CD14-positive monocyte (primary cell): ENCODE measurements around the gene NINJ1. TPM values are rescaled to one million over a fixed set of nuclear protein-coding genes. Genes with fewer than 3 reads are reported as not detected.

Source experiments
- DNase-seq, 3 donors: peaks; one replicate each; pipeline ENCODE4 v3.0.0-alpha.2; 2011 to 2022
- H2AFZ ChIP-seq: 2 replicates; pipeline ENCODE4 v1.6.0; 2012; ENCODE audit warnings: mild to moderate bottlenecking, low read depth, low read length, inconsistent platforms; ENCODE audit not compliant: insufficient read depth, poor library complexity, severe bottlenecking
- H3K27ac ChIP-seq, 2 donors: 1 replicate in 1 of 2; 2 replicates in 1 of 2; pipeline ENCODE4 v1.5.1; 2012 to 2013; ENCODE audit warnings: low read length in 2 of 2, control low read depth in 1 of 2, inconsistent platforms in 1 of 2, low read depth in 1 of 2, mild to moderate bottlenecking in 1 of 2
- H3K27me3 ChIP-seq, 2 donors: one replicate each; pipeline versions ENCODE4 v1.6.0 to v1.6.1; 2011 to 2013; ENCODE audit warnings: low read length in 2 of 2; ENCODE audit not compliant: control insufficient read depth in 2 of 2, insufficient read depth in 2 of 2
- H3K36me3 ChIP-seq, 2 donors: replicated peaks in 1 of 2; 1 replicate in 1 of 2; 2 replicates in 1 of 2; pipeline versions ENCODE4 v1.5.1 to v1.6.1; 2012 to 2013; ENCODE audit warnings: low read length in 2 of 2, control low read depth in 1 of 2, inconsistent platforms in 1 of 2, mild to moderate bottlenecking in 1 of 2; ENCODE audit not compliant: insufficient read depth in 2 of 2, control insufficient read depth in 1 of 2
- H3K4me1 ChIP-seq, 2 donors: 1 replicate in 1 of 2; 2 replicates in 1 of 2; pipeline versions ENCODE4 v1.5.1 to v1.6.1; 2012 to 2013; ENCODE audit warnings: low read length in 2 of 2, control low read depth in 1 of 2, inconsistent platforms in 1 of 2, mild to moderate bottlenecking in 1 of 2, moderate library complexity in 1 of 2; ENCODE audit not compliant: insufficient read depth in 2 of 2, control insufficient read depth in 1 of 2
- H3K4me2 ChIP-seq: replicated peaks from 2 replicates; pipeline ENCODE3; 2012; ENCODE audit warnings: low read length, moderate library complexity, mild to moderate bottlenecking; ENCODE audit not compliant: poor library complexity, severe bottlenecking; ENCODE audit errors: extremely low read depth
- H3K4me3 ChIP-seq, 3 experiments: fragments of 200-600 bp in 1 of 3; sonication (generic) in 1 of 3; replicated peaks in 1 of 3; 1 replicate in 2 of 3; 2 replicates in 1 of 3; pipeline ENCODE4 v1.5.1; 2011 to 2013; ENCODE audit warnings: low read length in 3 of 3, mild to moderate bottlenecking in 3 of 3, control low read depth in 2 of 3, low read depth in 2 of 3, inconsistent platforms in 1 of 3, moderate library complexity in 1 of 3
- H3K79me2 ChIP-seq: 2 replicates; pipeline ENCODE4 v1.6.0; 2012; ENCODE audit warnings: mild to moderate bottlenecking, control low read depth, inconsistent platforms, low read length, moderate library complexity; ENCODE audit not compliant: insufficient read depth
- H3K9ac ChIP-seq: 2 replicates; pipeline ENCODE4 v1.6.0; 2017; ENCODE audit warnings: low read length, mild to moderate bottlenecking; ENCODE audit not compliant: insufficient read depth, poor library complexity, severe bottlenecking
- H3K9me3 ChIP-seq, 2 donors: replicated peaks in 1 of 2; 1 replicate in 1 of 2; 2 replicates in 1 of 2; pipeline versions ENCODE4 v1.5.1 to v1.6.1; 2012 to 2013; ENCODE audit warnings: low read length in 2 of 2, control low read depth in 1 of 2; ENCODE audit not compliant: control insufficient read depth in 1 of 2, insufficient read depth in 1 of 2
- H4K20me1 ChIP-seq: 2 replicates; pipeline ENCODE4 v1.6.0; 2012; ENCODE audit warnings: mild to moderate bottlenecking, low read length, control low read depth, moderate library complexity; ENCODE audit not compliant: insufficient read depth
- H3K27ac Mint-ChIP-seq, 7 donors: one replicate each; pipeline ENCODE4 v1.8.0; 2020; ENCODE audit warnings: mild to moderate bottlenecking in 7 of 7, mixed read lengths in 7 of 7, moderate library complexity in 6 of 7, inconsistent platforms in 2 of 7
- H3K27me3 Mint-ChIP-seq, 3 donors: one replicate each; pipeline ENCODE4 v1.8.0; 2021 to 2022; ENCODE audit warnings: low read depth in 3 of 3, mild to moderate bottlenecking in 3 of 3, mixed read lengths in 3 of 3, moderate library complexity in 3 of 3, inconsistent platforms in 1 of 3
- H3K36me3 Mint-ChIP-seq, 2 donors: one replicate each; pipeline ENCODE4 v1.8.0; 2020; ENCODE audit warnings: mixed read lengths in 2 of 2, inconsistent platforms in 1 of 2, mild to moderate bottlenecking in 1 of 2
- H3K4me1 Mint-ChIP-seq: one replicate; pipeline ENCODE4 v1.8.0; 2020; ENCODE audit warnings: mild to moderate bottlenecking, mixed read lengths
- H3K4me3 Mint-ChIP-seq, 2 donors: one replicate each; pipeline ENCODE4 v1.8.0; 2020; ENCODE audit warnings: mild to moderate bottlenecking in 2 of 2, mixed read lengths in 2 of 2, moderate library complexity in 1 of 2
- H3K9me3 Mint-ChIP-seq, 7 donors: one replicate each; pipeline ENCODE4 v1.8.0; 2020 to 2022; ENCODE audit warnings: mixed read lengths in 7 of 7, mild to moderate bottlenecking in 6 of 7, moderate library complexity in 6 of 7, inconsistent platforms in 2 of 7
- CTCF ChIP-seq: fragments of 200-600 bp; IDR thresholded peaks from one replicate; pipeline ENCODE4 v1.8.0; 2022; ENCODE audit warnings: antibody characterized with exemption, mild to moderate bottlenecking
- WGBS: methylation state at CpG from one replicate; pipeline ENCODE4 v1.1.5; 2013; ENCODE audit warnings: missing lambda C conversion rate; ENCODE audit not compliant: insufficient coverage; 5-methylcytosine and 5-hydroxymethylcytosine counted together
- intact Hi-C, 2 donors: fragments of 100-400 bp; cut with micrococcal nuclease; formaldehyde crosslinking; loops; one replicate each; pipeline versions ENCODE4 v1.15.0 to v1.15.1; 2023
- polyA plus RNA-seq, 3 donors: library from polyadenylated mRNA; depleted of rRNA in 1 of 3; unstranded in 2 of 3; stranded (reverse) in 1 of 3; fragments of 300-500 nt in 2 of 3; fragments of >200 nt in 1 of 3; fragmentation: Illumina TruSeq in 2 of 3; gene quantifications; 1 replicate in 2 of 3; 2 replicates in 1 of 3; pipeline ENCODE4 v1.2.3, GENCODE V29; 2012 to 2021

The NINJ1 gene
- polyA plus RNA-seq, 3 donors = 290 to 610 (median 469) TPM

- Histone ChIP-seq H3K9ac (peak overlapping the region; percentile 78), H3K9me3 (no peaks in the 10 kb centered on the region), H3K4me3 (peak overlapping the region in 1 of 3 experiments; percentile 41), H3K4me1 (peaks cover 75 to 89% of the 10 kb centered on the region in 2 donors), H3K36me3 (peaks cover 31 to 39% of the 10 kb centered on the region in 2 donors), H3K79me2 (peaks cover 71% of the 10 kb centered on the region), H4K20me1 (peaks cover 30% of the 10 kb centered on the region), H3K27me3 (no peaks in the 10 kb centered on the region), H3K4me2 (peak overlapping the region; percentile 46), H3K27ac (peak overlapping the region; percentile 98 to 100), H2AFZ (no peak overlapping the region)
- intact Hi-C loops = loop anchor here in 1 of 2 donors (10.0 kb wide), 1 partner anchor 1053 kb away; no protein-coding TSS in a partner anchor
- Mint-ChIP-seq H3K27me3 (peaks cover 0 to 2% (median 0%) of the 10 kb centered on the region in 3 donors), H3K27ac (peak overlapping the region; percentile 97 to 100 (median 99)), H3K4me3 (peak overlapping the region in 1 of 2 donors; percentile 68), H3K4me1 (peaks cover 87% of the 10 kb centered on the region), H3K9me3 (peaks cover 0 to 5% (median 0%) of the 10 kb centered on the region in 7 donors), H3K36me3 (peaks cover 64 to 74% of the 10 kb centered on the region in 2 donors)
- peak; percentile 88 to 92 (median 92) for DNase-seq
- TF ChIP-seq CTCF = no peak
- WGBS = 44% methylated on average over 18 of the region's 18 CpGs
Measured at GRCh38 chr9:93111371-93112115, 22.5 kb downstream of the NINJ1 start.

DNA sequence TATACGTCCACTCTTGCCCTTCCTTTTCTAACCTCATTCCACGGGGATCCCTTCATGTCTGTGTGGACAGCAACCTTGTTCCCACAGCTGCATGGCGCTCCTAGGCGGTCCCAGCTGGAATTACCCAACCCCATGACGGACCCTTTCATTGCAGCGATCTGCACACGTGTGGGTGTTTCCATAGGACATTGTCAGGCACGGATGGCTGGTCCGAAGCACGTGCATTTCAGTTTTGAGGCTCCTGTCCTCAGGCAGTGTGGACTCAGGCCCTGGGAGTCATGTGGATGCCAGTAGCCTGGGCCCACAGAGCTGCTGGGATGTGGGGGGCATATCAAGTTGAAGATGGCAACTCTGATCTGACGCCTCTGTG is 23.1 kb downstream of the NINJ1 start:
- H3K4me3 Mint-ChIP-seq = peak overlapping the region in 1 of 2 donors; percentile 31
- peaks cover 85% of the 10 kb centered on the region for H3K4me1 Mint-ChIP-seq
- DNase-seq = peak in 1 of 3 donors; percentile 29
- H3K27me3 Mint-ChIP-seq = peaks cover 0 to 2% (median 0%) of the 10 kb centered on the region in 3 donors
- peaks cover 65 to 76% of the 10 kb centered on the region in 2 donors for H3K36me3 Mint-ChIP-seq
- no peak for TF ChIP-seq CTCF
- Histone ChIP-seq H3K9me3 (no peaks in the 10 kb centered on the region), H3K79me2 (peaks cover 77% of the 10 kb centered on the region), H3K4me2 (peak overlapping the region; percentile 46), H3K9ac (peak overlapping the region; percentile 78), H3K4me3 (peak overlapping the region in 1 of 3 experiments; percentile 33), H3K36me3 (peaks cover 31 to 42% of the 10 kb centered on the region in 2 donors), H3K4me1 (peaks cover 70 to 83% of the 10 kb centered on the region in 2 donors), H3K27ac (peak overlapping the region; percentile 98 to 100), H4K20me1 (peaks cover 36% of the 10 kb centered on the region), H2AFZ (no peak overlapping the region), H3K27me3 (no peaks in the 10 kb centered on the region)
- intact Hi-C loops = loop anchor here in 1 of 2 donors (10.0 kb wide), 1 partner anchor 1054 kb away; no protein-coding TSS in a partner anchor
- peak overlapping the region; percentile 97 to 100 (median 99) for H3K27ac Mint-ChIP-seq
- WGBS = 89% methylated on average over 11 of the region's 11 CpGs
- peaks cover 0 to 5% (median 0%) of the 10 kb centered on the region in 7 donors for H3K9me3 Mint-ChIP-seq
